HepG2 (cell line): Measurements from ENCODE around the gene CMTM5. TPM values are rescaled to one million over a fixed set of nuclear protein-coding genes. Genes with fewer than 3 reads are reported as not detected.

ENCODE experiments used
- ATAC-seq: fragments of 200-7000 bp; cut with Tn5 transposase; 3 replicates; pipeline ENCODE4 v1.9.1; 2020; ENCODE audit warnings: mild to moderate bottlenecking, moderate library complexity
- BruUV-seq: library from RNA; stranded (reverse); fragments of 400-500 nt; replicated peaks from 2 replicates; lab custom pipeline; 2021; lab: Mats Ljungman, UMichigan
- CTCF ChIA-PET: fragments of 300-600 bp; formaldehyde crosslinking; extraction: SDS; loops from one replicate; lab custom pipeline; 2021; ENCODE audit warnings: low total read pairs, inconsistent platforms, low intra/inter-chr PET ratio; lab: Yijun Ruan, JAX
- POLR2A ChIA-PET: fragments of 350-600 bp; sonication (Branson Sonifier 250); formaldehyde crosslinking; loops from one replicate; lab custom pipeline; 2020; ENCODE audit warnings: antibody characterized with exemption, inconsistent platforms; lab: Yijun Ruan, JAX
- DNase-seq: peaks from one replicate; pipeline ENCODE4 v3.0.0-alpha.2; 2015; ENCODE audit warnings: low spot score
- FAIRE-seq: peaks from 3 replicates; lab custom pipeline; 2011; peaks lifted over from hg19 to GRCh38; lab: Jason Lieb, UNC
- H2AFZ ChIP-seq: one replicate; pipeline ENCODE4 v1.6.1; 2011; ENCODE audit warnings: low read length, inconsistent platforms
- H3K27ac ChIP-seq: fragments of 300-600 bp; 3 replicates; pipeline ENCODE4 v1.8.0; 2011; ENCODE audit warnings: mixed run types, mild to moderate bottlenecking, mixed read lengths, low read length, inconsistent platforms; ENCODE audit not compliant: insufficient read depth; ENCODE audit errors: extremely low read length
- H3K27me3 ChIP-seq, 2 experiments: fragments of 200-600 bp in 1 of 2; 2 replicates in 1 of 2; 3 replicates in 1 of 2; pipeline versions ENCODE4 v1.6.0 to v1.8.0; 2011; ENCODE audit warnings: low read length in 2 of 2, mild to moderate bottlenecking in 2 of 2, moderate library complexity in 2 of 2, inconsistent platforms in 1 of 2; ENCODE audit not compliant: insufficient read depth in 2 of 2, control insufficient read depth in 1 of 2
- H3K36me3 ChIP-seq, 2 experiments: fragments of 200-600 bp in 1 of 2; replicated peaks in 1 of 2; 2 replicates in 1 of 2; 3 replicates in 1 of 2; pipeline versions ENCODE4 v1.5.1 to v1.8.0; 2011; ENCODE audit warnings: low read length in 2 of 2, inconsistent platforms in 1 of 2; ENCODE audit not compliant: insufficient read depth in 2 of 2, control insufficient read depth in 1 of 2
- H3K4me1 ChIP-seq: 2 replicates; pipeline ENCODE4 v1.5.1; 2012; ENCODE audit warnings: low read length, inconsistent platforms; ENCODE audit not compliant: insufficient read depth
- H3K4me2 ChIP-seq: 2 replicates; pipeline ENCODE4 v1.6.0; 2011; ENCODE audit warnings: low read depth, low read length, inconsistent platforms
- H3K4me3 ChIP-seq, 3 experiments: fragments of 200-600 bp in 1 of 3; sonication (generic), shearing (Covaris generic) in 1 of 3; replicated peaks in 1 of 3; 2 replicates each; pipeline ENCODE4 v1.5.1; 2011 to 2016; ENCODE audit warnings: low read length in 3 of 3, inconsistent platforms in 2 of 3, low read depth in 2 of 3, mild to moderate bottlenecking in 2 of 3, control low read depth in 1 of 3, mixed read lengths in 1 of 3; ENCODE audit not compliant: insufficient read depth in 1 of 3
- H3K79me2 ChIP-seq: one replicate; pipeline ENCODE4 v1.6.1; 2011; ENCODE audit warnings: low read length, inconsistent platforms; ENCODE audit not compliant: insufficient read depth
- H3K9ac ChIP-seq: 2 replicates; pipeline ENCODE4 v1.6.0; 2011; ENCODE audit warnings: mild to moderate bottlenecking, low read depth, low read length, inconsistent platforms; ENCODE audit not compliant: insufficient read depth
- H3K9me3 ChIP-seq: 2 replicates; pipeline ENCODE4 v1.5.1; 2012; ENCODE audit warnings: mild to moderate bottlenecking, low read length
- H4K20me1 ChIP-seq: 2 replicates; pipeline ENCODE4 v1.6.0; 2011; ENCODE audit warnings: inconsistent platforms, mild to moderate bottlenecking, low read length, moderate library complexity; ENCODE audit not compliant: insufficient read depth
- ATF7 ChIP-seq, 2 experiments: fragments of 450-650 bp in 1 of 2; sonication (generic) in 1 of 2; formaldehyde crosslinking in 1 of 2; IDR thresholded peaks; 2 replicates each; pipeline versions ENCODE4 v1.4.0 to v1.6.1; 2016 to 2020; ENCODE audit warnings: antibody characterized with exemption in 1 of 2, mild to moderate bottlenecking in 1 of 2, missing genetic modification reagents in 1 of 2
- ATRX ChIP-seq: sonication (generic); formaldehyde crosslinking; IDR thresholded peaks from 2 replicates; pipeline ENCODE4 v1.4.0; 2020; ENCODE audit warnings: missing genetic modification reagents, borderline replicate concordance
- CREB1 ChIP-seq, 2 experiments: fragments of 450-650 bp in 1 of 2; IDR thresholded peaks; 2 replicates each; pipeline ENCODE4 v1.6.1; 2016 to 2017; ENCODE audit warnings: control low read depth in 1 of 2, mild to moderate bottlenecking in 1 of 2, missing compliant biosample characterization in 1 of 2, missing genetic modification characterization in 1 of 2
- EZH2 ChIP-seq: conservative IDR thresholded peaks from 2 replicates; pipeline ENCODE4 v1.6.1; 2012; ENCODE audit warnings: mild to moderate bottlenecking, low read depth, low read length, moderate library complexity
- FOXK1 ChIP-seq: sonication (generic); formaldehyde crosslinking; IDR thresholded peaks from 2 replicates; pipeline ENCODE4 v1.4.0; 2020; ENCODE audit warnings: low read depth, missing genetic modification reagents, borderline replicate concordance
- GLI4 ChIP-seq: sonication (generic); formaldehyde crosslinking; IDR thresholded peaks from 2 replicates; pipeline ENCODE4 v1.5.1; 2020; ENCODE audit warnings: missing genetic modification reagents, mild to moderate bottlenecking, moderate library complexity, borderline replicate concordance
- GZF1 ChIP-seq: sonication (generic); formaldehyde crosslinking; IDR thresholded peaks from 2 replicates; pipeline ENCODE4 v1.5.1; 2020; ENCODE audit warnings: mild to moderate bottlenecking, missing genetic modification reagents
- NBN ChIP-seq: fragments of 450-650 bp; conservative IDR thresholded peaks from 2 replicates; pipeline ENCODE4 v1.6.1; 2017
- TCF7L2 ChIP-seq: IDR thresholded peaks from 2 replicates; pipeline ENCODE4 v1.6.1; 2011; ENCODE audit warnings: mild to moderate bottlenecking, low read depth, low read length, moderate library complexity
- TFDP2 ChIP-seq: sonication (generic); formaldehyde crosslinking; IDR thresholded peaks from 2 replicates; pipeline ENCODE4 v1.4.0; 2020; ENCODE audit warnings: missing genetic modification reagents
- TP53 ChIP-seq: sonication (generic); formaldehyde crosslinking; conservative IDR thresholded peaks from 2 replicates; pipeline ENCODE4 v1.4.0; 2020; ENCODE audit warnings: missing genetic modification reagents
- ZFAT ChIP-seq: sonication (generic); formaldehyde crosslinking; conservative IDR thresholded peaks from 2 replicates; pipeline ENCODE4 v1.8.1; 2023; ENCODE audit warnings: missing genetic modification reagents, inconsistent platforms
- ZNF232 ChIP-seq: sonication (generic); formaldehyde crosslinking; IDR thresholded peaks from 2 replicates; pipeline ENCODE4 v1.4.0; 2020; ENCODE audit warnings: missing genetic modification reagents, borderline replicate concordance
- WGBS: methylation state at CpG from one replicate; pipeline ENCODE4 v1.1.6; 2017; ENCODE audit warnings: low lambda C conversion rate; 5-methylcytosine and 5-hydroxymethylcytosine counted together
- in situ Hi-C: cut with HindIII; loops from 2 replicates; pipeline ENCODE4 v1.10.0; 2017; ENCODE audit warnings: low pct_unique_long_range_greater_than_20kb; ENCODE audit not compliant: extremely low pct_ligation_motif_present
- intact Hi-C: fragments of 100-400 bp; cut with micrococcal nuclease; formaldehyde crosslinking; loops from one replicate; pipeline ENCODE4 v1.10.0; 2022; ENCODE audit not compliant: unreplicated experiment
- polyA plus RNA-seq, 8 experiments: library from polyadenylated mRNA; depleted of rRNA in 3 of 8; stranded (reverse) in 7 of 8; unstranded in 1 of 8; fragments of >200 nt; fragmentation: Illumina TruSeq in 4 of 8; extraction: Trizol in 4 of 8; gene quantifications; 2 replicates each; pipeline versions ENCODE4 v1.2.1 to v1.2.3, GENCODE V29; 2011 to 2016; ENCODE audit warnings: low read depth in 4 of 8, missing spikeins in 1 of 8, mixed read lengths in 1 of 8; ENCODE audit not compliant: insufficient read depth in 1 of 8
- total RNA-seq, 5 experiments: library from RNA; depleted of rRNA; stranded (reverse); fragments of >200 nt; fragmentation: Illumina TruSeq; extraction: Trizol; gene quantifications; 2 replicates each; pipeline ENCODE4 v1.2.3, GENCODE V29; 2016; ENCODE audit warnings: low read depth in 1 of 5

The CMTM5 gene
- total and polyA plus RNA-seq, 2 of the 13 experiments (the other 11 are each of a cell fraction or from before 2014, with no cell fraction given): not detected

- Histone ChIP-seq H3K4me3 (no peak overlapping the region), H3K4me2 (no peak overlapping the region), H3K27ac (no peak overlapping the region), H3K9me3 (no peaks in the 10 kb centered on the region), H3K4me1 (no peaks in the 10 kb centered on the region), H4K20me1 (no peaks in the 10 kb centered on the region), H3K9ac (no peak overlapping the region), H2AFZ (no peak overlapping the region), H3K36me3 (no peaks in the 10 kb centered on the region), H3K27me3 (peaks cover 24 to 92% of the 10 kb centered on the region in 2 experiments), H3K79me2 (no peaks in the 10 kb centered on the region)
- TF ChIP-seq CREB1 (IDR thresholded peaks at IDR 0.05) (0 out of 2 replicates have a peak, but pooled peaks have one; percentile 23), CREB1 (CRISPR knock-in tag; IDR thresholded peaks at IDR 0.05) (no peak), ZNF232 (no peak), ATF7 (IDR thresholded peaks at IDR 0.05) (peak; percentile 97), ATF7 (CRISPR knock-in tag; IDR thresholded peaks at IDR 0.05) (no peak), NBN (no peak)
- intact Hi-C loops: no loop called here
- ChIA-PET CTCF (no interaction called here), POLR2A (interaction anchor here (2.0 kb wide), 1 partner anchor 64 kb away, joined by 7 read pairs; the partner anchor contains the start of gene PABPN1)
- no peak for FAIRE-seq
- DNase-seq: no peak
- BruUV-seq: no TSS peak
- in situ Hi-C loops: no loop called here
- WGBS: 27% methylated on average over 2 of the region's 2 CpGs
- ATAC-seq: no peak
Observed at GRCh38 chr14:23385244-23385641, 8.4 kb downstream of the CMTM5 start.

GRCh38 chr14:23385642-23386265 is 8.9 kb downstream of the CMTM5 start:
- 4% methylated on average over 18 of the region's 18 CpGs for WGBS
- BruUV-seq: no TSS peak
- H3K27ac ChIP-seq: no peak overlapping the region
- no peaks in the 10 kb centered on the region for H4K20me1 ChIP-seq
- ChIA-PET CTCF (no interaction called here), POLR2A (interaction anchor here (2.0 kb wide), 1 partner anchor 64 kb away, joined by 7 read pairs; the partner anchor contains the start of gene PABPN1)
- in situ Hi-C loops: no loop called here
- peak overlapping the region in 1 of 3 experiments; percentile 35; a peak in 1 of 6 replicates for H3K4me3 ChIP-seq
- no peak overlapping the region for H2AFZ ChIP-seq
- H3K9ac ChIP-seq: no peak overlapping the region
- peak overlapping the region; percentile 30; the same call in 1 of the 2 replicates for H3K4me2 ChIP-seq
- no peaks in the 10 kb centered on the region for H3K4me1 ChIP-seq
- DNase-seq (peak; percentile 29), FAIRE-seq (no peak), ATAC-seq (peak; percentile 59)
- intact Hi-C loops: no loop called here
- no peaks in the 10 kb centered on the region for H3K9me3 ChIP-seq
- peaks cover 27 to 92% of the 10 kb centered on the region in 2 experiments for H3K27me3 ChIP-seq
- H3K36me3 ChIP-seq: no peaks in the 10 kb centered on the region
- H3K79me2 ChIP-seq: no peaks in the 10 kb centered on the region
- TF ChIP-seq ZFAT: no peak
- no peak for TF ChIP-seq ATRX (CRISPR knock-in tag)
- no peak for TF ChIP-seq GLI4 (CRISPR knock-in tag)
- no peak for TF ChIP-seq GZF1 (CRISPR knock-in tag)
- no peak for TF ChIP-seq TP53
- TF ChIP-seq TCF7L2: no peak
- TF ChIP-seq TFDP2 (CRISPR knock-in tag): no peak
- TF ChIP-seq EZH2: 0 out of 2 replicates have a peak, but pooled peaks have one; percentile 88
- no peak for TF ChIP-seq FOXK1 (CRISPR knock-in tag)
